ENCODE measurements around the gene NUDT10.
A peak's percentile ranks its signal among the peaks of the same experiment; 100 is the strongest.
"Not testable (repeated sequence)": the region's sequence is repeated elsewhere in the genome, so short reads cannot be mapped to it uniquely, and the experiment has no call there.

The NUDT10 gene

GRCh38 chrX:51332188-51332942, at the start of gene NUDT10:
TSS of gene NUDT10 (plus strand) at chrX:51332822. CDS start at chrX:51332966, 144 bp downstream.
- no peak for DNase-seq

DNA sequence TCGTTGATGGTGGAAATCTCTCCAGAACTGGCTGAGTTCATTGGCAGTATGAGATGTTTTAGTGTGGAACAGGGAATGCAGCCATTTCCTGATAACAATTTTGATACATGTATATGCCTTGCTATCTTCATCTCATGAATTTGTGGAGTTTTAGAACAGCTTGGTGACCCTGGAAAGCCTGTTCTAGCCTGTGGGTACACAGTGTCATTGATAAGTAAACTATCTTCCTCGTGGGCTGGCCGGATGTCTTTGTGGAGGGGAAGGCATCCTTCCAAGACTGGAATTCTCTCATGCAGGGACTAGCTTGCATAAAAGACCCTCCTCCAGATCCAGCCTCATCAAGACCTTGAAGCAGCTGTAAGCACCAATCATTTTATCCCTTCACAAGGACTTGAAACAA, 40.2 kb upstream of the NUDT10 start:
- DNase-seq: no peak

DNA sequence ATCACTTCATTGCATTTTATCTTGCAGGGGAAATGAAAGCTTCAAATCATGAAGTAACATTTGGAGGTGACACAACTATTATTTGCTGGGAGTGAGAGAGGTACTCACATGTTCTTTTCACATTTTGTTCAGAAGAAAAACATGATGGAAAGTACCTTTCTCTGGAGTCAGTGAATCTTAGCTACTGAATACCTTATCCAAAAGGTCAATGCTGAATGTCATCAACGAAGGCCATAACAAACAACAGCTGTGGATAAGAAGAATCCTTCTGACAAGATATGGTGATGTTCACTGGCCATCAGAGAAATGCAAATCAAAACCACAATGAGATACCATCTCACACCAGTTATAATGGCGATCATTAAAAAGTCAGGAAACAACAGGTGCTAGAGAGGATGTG, 36.5 kb upstream of the NUDT10 start:
- DNase-seq: no peak

DNA sequence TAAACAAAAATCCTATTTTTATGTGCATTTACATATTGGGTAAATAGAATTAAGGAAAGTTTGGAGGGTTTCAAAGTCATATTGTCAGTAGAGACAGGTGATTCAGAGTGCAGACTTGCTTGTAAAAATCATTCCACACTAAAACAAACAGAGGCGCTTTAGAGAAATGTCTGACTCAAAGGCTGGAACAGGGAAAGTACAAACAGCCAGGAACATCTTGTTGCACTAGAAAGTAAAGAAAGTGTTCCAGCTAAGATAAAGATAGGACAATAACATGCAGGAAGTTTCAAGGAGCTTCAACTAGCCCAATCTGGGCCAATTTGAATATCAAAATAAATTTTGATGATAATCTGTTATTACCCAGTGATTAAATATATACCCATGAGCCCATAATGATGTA, 16.4 kb upstream of the NUDT10 start:
- no peak for DNase-seq

DNA sequence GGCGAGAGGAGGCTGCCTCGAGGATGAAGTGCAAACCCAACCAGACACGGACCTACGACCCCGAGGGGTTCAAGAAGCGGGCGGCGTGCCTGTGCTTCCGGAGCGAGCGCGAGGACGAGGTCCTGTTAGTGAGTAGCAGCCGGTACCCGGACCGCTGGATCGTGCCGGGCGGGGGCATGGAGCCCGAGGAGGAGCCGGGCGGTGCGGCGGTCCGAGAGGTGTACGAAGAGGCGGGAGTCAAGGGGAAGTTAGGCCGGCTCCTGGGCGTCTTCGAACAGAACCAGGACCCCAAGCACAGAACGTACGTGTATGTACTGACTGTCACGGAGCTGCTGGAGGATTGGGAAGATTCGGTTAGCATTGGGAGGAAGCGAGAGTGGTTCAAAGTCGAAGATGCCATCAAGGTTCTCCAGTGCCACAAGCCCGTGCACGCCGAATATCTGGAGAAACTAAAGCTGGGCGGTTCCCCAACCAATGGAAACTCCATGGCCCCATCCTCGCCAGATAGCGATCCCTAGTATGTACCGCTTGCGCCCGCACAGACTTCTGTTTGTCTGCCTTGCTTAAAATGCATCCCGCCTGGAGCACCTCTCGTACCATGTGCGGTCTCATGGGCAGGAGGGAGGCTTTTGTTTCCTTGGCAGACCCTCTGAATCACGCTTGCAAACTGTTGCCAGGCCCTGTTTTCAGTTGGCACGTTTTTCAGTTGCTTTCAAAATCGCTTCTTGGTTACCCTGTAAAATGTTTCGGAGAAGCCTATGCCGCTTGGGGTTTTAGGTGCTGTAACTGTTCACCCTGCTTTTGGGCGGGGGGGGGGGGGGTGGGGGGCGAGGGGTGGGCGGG, 542 bp downstream of the NUDT10 start:
- DNase-seq: not testable (repeated sequence)

DNA sequence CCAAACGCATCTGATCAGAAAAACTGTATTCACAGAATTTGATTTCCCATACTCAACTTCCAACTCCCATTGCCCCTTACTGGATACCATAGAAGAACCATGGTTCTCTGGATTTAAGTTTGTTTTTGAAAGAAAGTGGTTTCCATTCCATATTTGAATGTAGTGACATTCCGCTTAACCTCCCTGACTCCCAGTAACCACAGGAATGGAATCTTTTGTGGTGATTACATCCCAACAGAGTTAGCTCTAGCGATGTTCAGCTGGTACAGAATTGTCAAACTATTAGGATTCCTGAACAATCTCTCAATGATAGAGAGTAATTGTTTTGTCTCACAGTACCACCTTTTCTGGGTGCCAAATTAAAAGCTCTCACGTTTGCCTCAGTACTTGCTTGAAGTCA, 1.7 kb downstream of the NUDT10 start:
- no peak for DNase-seq

DNA sequence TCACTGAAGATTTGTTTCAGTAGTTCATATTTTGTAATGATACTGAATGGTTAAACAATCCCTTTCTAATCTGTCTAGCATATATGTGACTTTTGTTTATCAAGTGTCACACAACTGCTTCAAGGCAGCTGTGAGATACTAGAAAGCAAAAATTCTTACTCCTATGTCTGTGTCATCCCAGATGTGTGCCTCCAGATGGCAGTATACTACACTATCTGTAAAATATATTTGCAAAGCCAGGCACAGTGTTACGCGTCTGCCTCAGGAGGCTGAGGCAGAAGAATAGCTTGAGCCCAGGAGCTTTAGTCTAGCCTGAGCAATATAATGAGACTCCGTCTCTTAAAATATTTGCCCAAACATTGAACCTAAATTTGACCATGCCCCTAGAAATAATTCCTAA, 4.0 kb downstream of the NUDT10 start:
- peak; percentile 26 for DNase-seq

DNA sequence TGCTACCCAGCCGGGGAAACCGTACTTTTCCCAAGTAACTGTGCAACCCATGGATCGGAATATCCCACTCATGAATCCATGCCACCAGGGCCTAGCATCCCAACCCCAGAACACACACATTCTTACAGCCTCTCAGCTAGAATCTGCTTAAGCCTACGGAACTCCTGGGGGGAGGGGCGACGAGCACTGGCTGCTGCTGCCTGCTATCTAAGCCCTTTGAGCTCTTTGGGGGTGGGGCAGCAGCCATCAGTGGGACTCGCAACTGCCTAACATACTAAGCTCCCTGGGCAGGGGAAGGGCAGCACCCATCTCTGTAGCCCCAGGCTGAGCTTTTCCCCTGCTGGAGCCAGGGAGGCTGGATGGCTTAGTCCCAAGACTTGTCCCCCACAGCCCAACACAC, 28.6 kb downstream of the NUDT10 start:
- no peak for DNase-seq

DNA sequence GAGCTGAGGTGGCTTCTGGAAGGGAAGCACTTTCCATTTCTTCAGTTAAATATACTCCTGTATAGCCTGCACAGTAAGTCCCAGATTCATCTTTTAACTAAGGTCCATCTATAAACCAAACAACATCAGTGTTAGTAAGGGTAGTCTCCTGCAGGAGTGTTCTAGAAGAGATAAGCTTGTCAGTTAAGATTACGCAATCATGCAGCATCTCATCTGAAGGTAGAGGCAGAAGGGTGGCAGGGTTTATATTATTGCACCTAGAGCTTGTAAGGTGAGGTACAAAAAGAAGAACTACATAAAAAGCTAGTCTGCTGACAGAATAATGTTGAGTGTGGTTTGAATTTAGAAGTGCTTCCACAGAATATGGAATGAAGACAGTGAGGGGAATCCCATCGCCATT, 44.0 kb downstream of the NUDT10 start:
- DNase-seq: no peak
